H9 (cell line): ENCODE data around the gene SETBP1. TPM values are rescaled to one million over a fixed set of nuclear protein-coding genes. Genes with fewer than 3 reads are reported as not detected.

Source experiments
- DNase-seq: peaks from one replicate; pipeline ENCODE4 v3.0.0-alpha.2; 2017
- H2AFZ ChIP-seq: one replicate; pipeline ENCODE4 v1.6.1; 2013; ENCODE audit warnings: mild to moderate bottlenecking, low read length, control low read depth, moderate library complexity
- H2AK5ac ChIP-seq: 2 replicates; pipeline ENCODE4 v1.6.1; 2013; ENCODE audit warnings: low read length, control low read depth, mixed read lengths; ENCODE audit not compliant: insufficient read length
- H2BK120ac ChIP-seq: one replicate; pipeline ENCODE4 v1.6.1; 2013; ENCODE audit warnings: low read depth, mild to moderate bottlenecking, low read length, control low read depth, inconsistent platforms; ENCODE audit not compliant: poor library complexity, severe bottlenecking
- H2BK12ac ChIP-seq: 2 replicates; pipeline ENCODE4 v1.6.1; 2013; ENCODE audit warnings: low read length, control low read depth, mixed read lengths, low read depth; ENCODE audit not compliant: insufficient read length
- H2BK15ac ChIP-seq: 2 replicates; pipeline ENCODE4 v1.6.1; 2013; ENCODE audit warnings: low read depth, low read length, control low read depth
- H2BK20ac ChIP-seq: one replicate; pipeline ENCODE4 v1.6.1; 2013; ENCODE audit warnings: low read depth, mild to moderate bottlenecking, low read length, control low read depth, inconsistent platforms; ENCODE audit not compliant: poor library complexity, severe bottlenecking
- H2BK5ac ChIP-seq: 2 replicates; pipeline ENCODE4 v1.6.1; 2013; ENCODE audit warnings: low read length, control low read depth, mixed read lengths; ENCODE audit not compliant: insufficient read length
- H3K14ac ChIP-seq: 2 replicates; pipeline ENCODE4 v1.6.1; 2013; ENCODE audit warnings: low read length, control low read depth; ENCODE audit not compliant: insufficient read depth
- H3K18ac ChIP-seq: 2 replicates; pipeline ENCODE4 v1.6.1; 2013; ENCODE audit warnings: low read depth, mild to moderate bottlenecking, mixed read lengths, low read length, control low read depth; ENCODE audit not compliant: insufficient read length
- H3K23ac ChIP-seq: 2 replicates; pipeline ENCODE4 v1.6.1; 2013; ENCODE audit warnings: low read length, control low read depth, mixed read lengths, low read depth; ENCODE audit not compliant: insufficient read length
- H3K23me2 ChIP-seq: 2 replicates; pipeline ENCODE4 v1.6.1; 2013; ENCODE audit warnings: low read depth, mild to moderate bottlenecking, mixed read lengths, low read length, control low read depth; ENCODE audit not compliant: insufficient read length, poor library complexity, severe bottlenecking
- H3K27ac ChIP-seq: 2 replicates; pipeline ENCODE4 v1.5.1; 2013; ENCODE audit warnings: low read length, control low read depth, mixed read lengths, low read depth; ENCODE audit not compliant: insufficient read length
- H3K27me3 ChIP-seq: 2 replicates; pipeline ENCODE4 v1.6.1; 2013; ENCODE audit warnings: low read length, control low read depth, inconsistent platforms; ENCODE audit not compliant: insufficient read depth
- H3K4ac ChIP-seq: 2 replicates; pipeline ENCODE4 v1.6.1; 2013; ENCODE audit warnings: low read depth, mild to moderate bottlenecking, control low read depth, inconsistent platforms, low read length, moderate library complexity
- H3K4me1 ChIP-seq: 2 replicates; pipeline ENCODE4 v1.6.1; 2013; ENCODE audit warnings: low read length, control low read depth, inconsistent platforms; ENCODE audit not compliant: insufficient read depth
- H3K4me2 ChIP-seq: 2 replicates; pipeline ENCODE4 v1.6.1; 2013; ENCODE audit warnings: low read length, control low read depth, mixed read lengths; ENCODE audit not compliant: insufficient read length, insufficient read depth
- H3K56ac ChIP-seq: 2 replicates; pipeline ENCODE4 v1.6.1; 2013; ENCODE audit warnings: low read depth, mild to moderate bottlenecking, mixed read lengths, low read length, control low read depth; ENCODE audit not compliant: insufficient read length
- H3K79me1 ChIP-seq: 2 replicates; pipeline ENCODE4 v1.6.1; 2013; ENCODE audit warnings: low read depth, mild to moderate bottlenecking, moderate library complexity, low read length, control low read depth, inconsistent platforms; ENCODE audit not compliant: insufficient read depth, poor library complexity, severe bottlenecking
- H3K79me2 ChIP-seq: 2 replicates; pipeline ENCODE4 v1.6.1; 2013; ENCODE audit warnings: low read length, control low read depth, inconsistent platforms; ENCODE audit not compliant: insufficient read depth
- H3K9ac ChIP-seq: 2 replicates; pipeline ENCODE4 v1.6.1; 2013; ENCODE audit warnings: low read length, control low read depth, mixed read lengths; ENCODE audit not compliant: insufficient read length; ENCODE audit errors: extremely low read depth
- H3K9me3 ChIP-seq: one replicate; pipeline ENCODE4 v1.6.1; 2013; ENCODE audit warnings: low read depth, low read length, inconsistent platforms; ENCODE audit not compliant: control insufficient read depth
- H3T11ph ChIP-seq: one replicate; pipeline ENCODE4 v1.6.1; 2013; ENCODE audit warnings: mild to moderate bottlenecking, low read length, control low read depth, inconsistent platforms
- H4K20me1 ChIP-seq: one replicate; pipeline ENCODE4 v1.6.1; 2013; ENCODE audit not compliant: control insufficient read depth, insufficient read length, insufficient read depth
- H4K5ac ChIP-seq: 2 replicates; pipeline ENCODE4 v1.6.1; 2013; ENCODE audit warnings: low read depth, mild to moderate bottlenecking, mixed read lengths, low read length, control low read depth; ENCODE audit not compliant: insufficient read length
- H4K8ac ChIP-seq: replicated peaks from 2 replicates; pipeline ENCODE4 v1.6.1; 2013; ENCODE audit warnings: low read length, control low read depth, mixed read lengths, low read depth; ENCODE audit not compliant: insufficient read length
- H4K91ac ChIP-seq: 2 replicates; pipeline ENCODE4 v1.6.1; 2013; ENCODE audit warnings: low read depth, mild to moderate bottlenecking, moderate library complexity, mixed read lengths, low read length, control low read depth; ENCODE audit not compliant: insufficient read length
- H3K27ac Mint-ChIP-seq, 3 experiments: 2 replicates in 2 of 3; 3 replicates in 1 of 3; pipeline ENCODE4 v1.8.0; 2020 to 2021; ENCODE audit warnings: mixed read lengths in 3 of 3, mild to moderate bottlenecking in 1 of 3, moderate library complexity in 1 of 3
- H3K27me3 Mint-ChIP-seq: 2 replicates; pipeline ENCODE4 v1.8.0; 2021; ENCODE audit warnings: low read depth, mild to moderate bottlenecking, moderate library complexity, mixed read lengths
- H3K36me3 Mint-ChIP-seq, 3 experiments: 2 replicates in 2 of 3; 3 replicates in 1 of 3; pipeline ENCODE4 v1.8.0; 2020 to 2021; ENCODE audit warnings: low read depth in 3 of 3, mixed read lengths in 3 of 3; ENCODE audit not compliant: insufficient read depth in 1 of 3
- H3K4me1 Mint-ChIP-seq, 2 experiments: 2 replicates each; pipeline ENCODE4 v1.8.0; 2020; ENCODE audit warnings: mixed read lengths in 2 of 2
- H3K4me3 Mint-ChIP-seq, 2 experiments: 2 replicates in 1 of 2; 3 replicates in 1 of 2; pipeline ENCODE4 v1.8.0; 2020 to 2021; ENCODE audit warnings: mild to moderate bottlenecking in 2 of 2, mixed read lengths in 2 of 2, moderate library complexity in 1 of 2
- H3K9me3 Mint-ChIP-seq, 2 experiments: 2 replicates in 1 of 2; 3 replicates in 1 of 2; pipeline ENCODE4 v1.8.0; 2020; ENCODE audit warnings: mild to moderate bottlenecking in 2 of 2, mixed read lengths in 2 of 2, moderate library complexity in 1 of 2
- WGBS: extraction: QIAGEN DNeasy Blood & Tissue Kit; methylation state at CpG from one replicate; pipeline ENCODE4 v1.1.7; 2013; ENCODE audit warnings: missing lambda C conversion rate, low lambda C conversion rate, mixed read lengths; ENCODE audit not compliant: insufficient read length; ENCODE audit errors: extremely low coverage; 5-methylcytosine and 5-hydroxymethylcytosine counted together
- total RNA-seq: library from RNA; stranded (reverse); gene quantifications from 2 replicates; pipeline ENCODE4 v1.2.1, GENCODE V29; 2021
- TF ChIP-seq, protein P1 (sequence below): fragments of 200-600 bp; sonication (generic); conservative IDR thresholded peaks from 3 replicates; pipeline ENCODE4 v1.8.0; 2021; ENCODE audit warnings: antibody characterized with exemption, mild to moderate bottlenecking

The SETBP1 gene
- total RNA-seq, 1 experiment from 2014 or later: 4.6 TPM

DNA sequence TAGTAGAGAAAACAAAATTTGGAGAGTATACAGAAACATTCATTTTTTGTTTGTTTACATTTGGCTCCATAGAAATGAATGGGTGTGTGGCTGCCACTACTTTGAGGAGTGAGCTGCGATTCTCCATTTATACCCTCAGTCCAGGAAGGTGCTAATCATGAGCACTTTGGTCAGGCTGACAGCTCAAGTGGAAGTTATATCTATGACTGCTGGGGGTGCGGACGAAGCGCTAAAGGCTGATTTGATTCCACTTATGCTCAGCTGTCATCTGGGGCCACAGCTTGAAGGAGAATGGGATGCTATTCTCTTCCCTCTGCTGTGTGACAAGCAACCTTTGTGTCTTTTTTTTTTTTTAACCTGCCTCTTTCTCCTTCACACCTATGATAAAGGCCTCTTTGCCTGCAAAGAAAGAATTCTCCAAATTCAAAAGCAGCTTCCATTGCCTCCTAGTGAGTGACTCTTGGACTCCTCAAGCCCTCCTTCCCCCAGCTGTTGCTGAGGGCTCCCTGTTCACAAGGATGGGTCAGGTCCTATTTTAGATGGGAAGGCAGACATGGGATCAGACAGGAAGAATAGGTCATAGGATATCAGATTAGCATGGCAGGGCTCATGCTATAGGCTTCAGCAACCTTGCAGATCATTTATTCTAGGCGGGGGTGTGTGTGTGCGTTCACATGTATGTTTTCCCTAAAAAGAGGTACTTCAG lies 201.6 kb downstream of the SETBP1 start:
- Histone ChIP-seq H2AK5ac (no peak overlapping the region), H3K9ac (no peak overlapping the region), H3K14ac (no peak overlapping the region), H4K20me1 (no peaks in the 10 kb centered on the region), H2AFZ (no peak overlapping the region), H3K23me2 (no peaks in the 10 kb centered on the region), H2BK120ac (no peak overlapping the region), H2BK20ac (no peak overlapping the region), H2BK5ac (no peak overlapping the region), H4K8ac (no peak overlapping the region), H3K9me3 (no peaks in the 10 kb centered on the region), H3T11ph (no peak overlapping the region), H3K56ac (no peak overlapping the region), H2BK12ac (no peak overlapping the region), H3K27ac (no peak overlapping the region), H4K91ac (no peak overlapping the region), H3K27me3 (no peaks in the 10 kb centered on the region), H3K23ac (no peak overlapping the region), H3K79me1 (no peaks in the 10 kb centered on the region), H3K4me1 (peaks cover 6% of the 10 kb centered on the region; the same call in 1 of the 2 replicates), H3K4ac (no peak overlapping the region), H2BK15ac (no peak overlapping the region), H3K18ac (no peak overlapping the region), H3K79me2 (no peaks in the 10 kb centered on the region), H3K4me2 (no peak overlapping the region), H4K5ac (no peak overlapping the region)
- Mint-ChIP-seq H3K9me3 (peaks cover 6 to 8% of the 10 kb centered on the region in 2 experiments; a peak in 4 of 5 replicates), H3K36me3 (peaks cover 5 to 12% (median 6%) of the 10 kb centered on the region in 3 experiments), H3K4me3 (no peak overlapping the region), H3K4me1 (peaks cover 16 to 19% of the 10 kb centered on the region in 2 experiments), H3K27ac (no peak overlapping the region), H3K27me3 (no peaks in the 10 kb centered on the region; the same call in 1 of the 2 replicates)
- DNase-seq: no peak
- WGBS: no CpG with 5 or more reads among the region's 6 CpGs
- TF ChIP-seq, protein P1, sequence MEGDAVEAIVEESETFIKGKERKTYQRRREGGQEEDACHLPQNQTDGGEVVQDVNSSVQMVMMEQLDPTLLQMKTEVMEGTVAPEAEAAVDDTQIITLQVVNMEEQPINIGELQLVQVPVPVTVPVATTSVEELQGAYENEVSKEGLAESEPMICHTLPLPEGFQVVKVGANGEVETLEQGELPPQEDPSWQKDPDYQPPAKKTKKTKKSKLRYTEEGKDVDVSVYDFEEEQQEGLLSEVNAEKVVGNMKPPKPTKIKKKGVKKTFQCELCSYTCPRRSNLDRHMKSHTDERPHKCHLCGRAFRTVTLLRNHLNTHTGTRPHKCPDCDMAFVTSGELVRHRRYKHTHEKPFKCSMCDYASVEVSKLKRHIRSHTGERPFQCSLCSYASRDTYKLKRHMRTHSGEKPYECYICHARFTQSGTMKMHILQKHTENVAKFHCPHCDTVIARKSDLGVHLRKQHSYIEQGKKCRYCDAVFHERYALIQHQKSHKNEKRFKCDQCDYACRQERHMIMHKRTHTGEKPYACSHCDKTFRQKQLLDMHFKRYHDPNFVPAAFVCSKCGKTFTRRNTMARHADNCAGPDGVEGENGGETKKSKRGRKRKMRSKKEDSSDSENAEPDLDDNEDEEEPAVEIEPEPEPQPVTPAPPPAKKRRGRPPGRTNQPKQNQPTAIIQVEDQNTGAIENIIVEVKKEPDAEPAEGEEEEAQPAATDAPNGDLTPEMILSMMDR: no peak
